AG10803 (cell line): ENCODE results near the gene MAGI1.
A peak's percentile ranks its signal among the peaks of the same experiment; 100 is the strongest.

Experiments used
- DNase-seq: peaks from one replicate; pipeline ENCODE4 v3.0.0; 2010; ENCODE audit warnings: low read depth
- H3K4me3 ChIP-seq: 2 replicates; pipeline ENCODE4 v1.5.1; 2011; ENCODE audit warnings: mild to moderate bottlenecking, low read length, control low read depth
- TF ChIP-seq, protein P1 (sequence below): conservative IDR thresholded peaks from 2 replicates; pipeline ENCODE4 v1.5.1; 2011; ENCODE audit warnings: mild to moderate bottlenecking, low read length, control low read depth, inconsistent platforms

MAGI1 gene

DNA sequence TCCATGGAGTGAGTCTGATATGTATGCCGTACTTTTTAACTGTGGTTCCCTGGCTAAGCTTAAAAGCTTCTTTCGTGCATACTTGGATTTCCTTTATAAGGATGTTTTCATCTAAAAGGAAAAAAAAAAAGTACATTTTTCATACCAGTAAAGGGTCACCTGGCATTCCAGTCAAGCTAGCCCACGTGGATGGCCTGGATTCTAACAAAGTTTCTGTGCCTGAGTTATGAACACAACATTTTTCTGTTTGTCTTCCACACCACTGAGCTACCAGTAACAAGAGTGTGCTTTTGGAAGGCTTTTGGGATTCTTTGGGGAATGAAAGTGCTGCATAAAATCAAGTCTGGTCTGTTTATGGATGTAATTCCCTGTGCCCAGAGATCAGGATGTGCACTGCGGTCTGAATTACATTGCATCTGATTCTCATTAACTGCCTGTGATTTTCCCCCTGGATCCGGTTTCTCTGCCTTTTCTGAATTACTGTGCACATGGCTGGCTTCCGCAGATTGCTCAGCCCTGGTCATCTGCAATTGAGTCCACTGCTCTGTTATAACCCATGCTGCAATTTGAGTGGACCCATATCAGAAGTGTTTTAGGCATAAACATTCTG, 38.2 kb upstream of the MAGI1 start:
- TF ChIP-seq, protein P1, sequence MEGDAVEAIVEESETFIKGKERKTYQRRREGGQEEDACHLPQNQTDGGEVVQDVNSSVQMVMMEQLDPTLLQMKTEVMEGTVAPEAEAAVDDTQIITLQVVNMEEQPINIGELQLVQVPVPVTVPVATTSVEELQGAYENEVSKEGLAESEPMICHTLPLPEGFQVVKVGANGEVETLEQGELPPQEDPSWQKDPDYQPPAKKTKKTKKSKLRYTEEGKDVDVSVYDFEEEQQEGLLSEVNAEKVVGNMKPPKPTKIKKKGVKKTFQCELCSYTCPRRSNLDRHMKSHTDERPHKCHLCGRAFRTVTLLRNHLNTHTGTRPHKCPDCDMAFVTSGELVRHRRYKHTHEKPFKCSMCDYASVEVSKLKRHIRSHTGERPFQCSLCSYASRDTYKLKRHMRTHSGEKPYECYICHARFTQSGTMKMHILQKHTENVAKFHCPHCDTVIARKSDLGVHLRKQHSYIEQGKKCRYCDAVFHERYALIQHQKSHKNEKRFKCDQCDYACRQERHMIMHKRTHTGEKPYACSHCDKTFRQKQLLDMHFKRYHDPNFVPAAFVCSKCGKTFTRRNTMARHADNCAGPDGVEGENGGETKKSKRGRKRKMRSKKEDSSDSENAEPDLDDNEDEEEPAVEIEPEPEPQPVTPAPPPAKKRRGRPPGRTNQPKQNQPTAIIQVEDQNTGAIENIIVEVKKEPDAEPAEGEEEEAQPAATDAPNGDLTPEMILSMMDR: no peak
- DNase-seq: peak; percentile 92
- no peak overlapping the region for H3K4me3 ChIP-seq

DNA sequence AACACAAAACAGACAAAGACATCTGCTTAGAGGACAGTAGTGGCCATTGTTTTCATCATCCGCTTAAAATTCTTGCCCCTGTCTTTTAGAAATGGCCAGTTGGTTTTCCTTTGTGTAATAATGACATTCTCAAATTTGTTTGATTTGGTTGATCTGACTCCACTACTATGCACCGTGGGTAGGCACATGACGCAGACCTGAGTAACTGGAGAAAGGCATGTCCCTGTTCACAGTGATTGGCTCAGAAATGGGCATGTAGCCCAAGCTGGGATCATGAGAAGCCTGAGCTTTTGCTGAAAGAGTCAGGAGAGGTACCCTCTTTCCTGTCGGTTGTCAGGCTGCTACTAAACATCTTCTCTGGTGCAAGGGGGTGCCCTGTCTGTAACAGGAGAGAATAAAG, 36.6 kb upstream of the MAGI1 start:
- peak; percentile 81 for DNase-seq

DNA sequence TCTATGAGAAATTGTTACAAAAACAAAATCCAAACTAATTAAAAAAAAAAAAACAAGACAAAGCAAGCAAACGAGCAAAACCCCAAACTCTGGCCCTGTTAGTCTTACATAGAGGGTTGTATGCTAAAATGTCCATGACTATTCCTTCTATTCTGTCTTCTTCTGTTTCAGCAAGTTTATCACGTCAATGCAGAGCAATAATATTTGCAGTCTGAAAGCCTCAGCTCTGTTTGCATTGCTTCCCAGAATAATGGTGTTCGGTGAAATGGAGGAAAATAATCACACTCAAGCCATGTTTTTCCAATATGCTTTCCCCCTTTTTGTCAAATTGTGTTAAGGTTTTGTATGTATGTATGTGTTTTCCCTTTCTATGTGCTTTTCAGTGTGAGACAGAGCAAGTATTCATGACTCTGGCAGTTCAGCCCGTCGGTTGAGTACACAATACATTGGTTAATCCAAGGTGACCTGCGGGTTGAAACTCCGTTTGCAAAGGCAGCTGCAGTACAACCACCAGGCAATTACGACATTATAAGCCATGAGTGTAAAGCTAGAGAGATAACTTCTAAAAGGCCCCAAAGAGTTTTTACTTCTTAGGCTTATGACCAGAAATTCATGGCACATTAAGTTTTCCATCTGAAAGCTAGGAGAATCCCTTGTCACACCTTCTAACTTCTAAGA, 34.9 kb upstream of the MAGI1 start:
- no peak overlapping the region for H3K4me3 ChIP-seq
- TF ChIP-seq, protein P1: no peak
- DNase-seq: no peak

More for the DNA sequence above, 36.6 kb upstream of the MAGI1 start:
- no peak overlapping the region for H3K4me3 ChIP-seq
- TF ChIP-seq, protein P1: no peak

DNA sequence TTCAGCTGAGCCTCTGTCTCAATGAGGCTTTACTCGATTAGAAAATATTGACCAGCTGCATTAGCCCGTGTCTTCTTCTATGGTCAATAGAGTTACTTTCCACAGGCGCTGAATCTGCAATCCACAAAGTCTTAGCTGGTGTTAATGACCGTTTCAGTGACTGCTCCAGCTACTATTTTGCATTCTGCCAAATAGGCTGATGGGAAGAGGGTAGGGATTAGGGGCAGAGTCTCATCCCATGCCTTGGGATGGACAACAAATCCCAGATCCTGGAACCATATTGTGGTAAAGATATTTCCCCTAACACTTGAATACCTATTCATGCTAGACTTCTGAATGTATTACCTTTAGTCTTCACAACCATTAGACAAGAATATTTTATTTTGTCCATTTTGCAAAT, 29.5 kb upstream of the MAGI1 start:
- TF ChIP-seq, protein P1: no peak
- DNase-seq: no peak
- H3K4me3 ChIP-seq: no peak overlapping the region

DNA sequence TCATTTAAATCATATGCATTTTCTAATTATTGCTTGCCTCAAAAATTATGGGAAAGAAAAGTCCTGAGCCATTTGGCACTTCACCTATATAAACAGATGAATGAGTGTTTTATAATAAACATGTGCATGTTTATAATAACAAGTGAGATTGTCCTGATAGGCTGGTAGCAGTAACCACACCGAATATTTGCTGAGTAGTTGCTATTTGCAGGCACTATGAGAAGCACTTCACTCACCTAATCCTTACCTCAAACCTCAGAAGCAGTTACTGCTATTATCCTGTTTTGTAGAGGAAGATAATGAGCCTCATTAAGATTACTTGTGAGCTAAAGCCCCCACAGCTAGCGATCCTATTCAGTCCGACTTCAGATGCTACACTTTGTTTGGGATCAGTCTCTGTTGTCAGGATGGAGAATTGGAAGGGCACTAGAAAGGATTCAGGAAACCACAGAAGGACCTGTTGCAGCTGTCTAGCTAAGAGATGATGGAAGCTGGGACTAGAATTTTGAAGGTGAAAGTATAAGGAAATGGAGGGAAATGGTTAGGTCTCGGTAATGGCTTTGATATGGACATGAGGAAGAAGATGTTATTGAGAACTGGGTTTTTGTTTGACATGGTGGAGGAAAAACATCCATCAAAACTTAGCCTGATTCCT, 28.4 kb upstream of the MAGI1 start:
- H3K4me3 ChIP-seq: no peak overlapping the region
- TF ChIP-seq, protein P1: no peak
- no peak for DNase-seq

DNA sequence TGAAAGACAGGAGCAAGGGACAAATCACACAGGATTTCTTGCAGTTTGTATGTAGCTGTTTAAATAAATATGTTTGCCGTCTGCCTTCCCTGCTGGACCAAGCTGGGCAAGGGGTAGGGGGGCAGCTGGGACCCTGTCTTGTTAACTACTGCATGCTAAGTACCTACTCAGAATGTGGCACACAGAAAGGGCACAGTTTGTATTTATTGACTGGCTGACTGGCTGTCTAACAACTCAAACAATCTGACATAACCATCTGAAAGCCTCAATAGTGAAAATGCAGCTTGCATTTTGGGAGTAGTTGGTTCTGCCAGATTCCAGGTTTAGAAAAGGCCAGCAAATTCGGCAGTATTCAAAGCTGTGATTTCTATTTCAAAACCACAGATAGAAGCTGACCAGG, 16.6 kb upstream of the MAGI1 start:
- DNase-seq: no peak
- H3K4me3 ChIP-seq: no peak overlapping the region
- TF ChIP-seq, protein P1: no peak

DNA sequence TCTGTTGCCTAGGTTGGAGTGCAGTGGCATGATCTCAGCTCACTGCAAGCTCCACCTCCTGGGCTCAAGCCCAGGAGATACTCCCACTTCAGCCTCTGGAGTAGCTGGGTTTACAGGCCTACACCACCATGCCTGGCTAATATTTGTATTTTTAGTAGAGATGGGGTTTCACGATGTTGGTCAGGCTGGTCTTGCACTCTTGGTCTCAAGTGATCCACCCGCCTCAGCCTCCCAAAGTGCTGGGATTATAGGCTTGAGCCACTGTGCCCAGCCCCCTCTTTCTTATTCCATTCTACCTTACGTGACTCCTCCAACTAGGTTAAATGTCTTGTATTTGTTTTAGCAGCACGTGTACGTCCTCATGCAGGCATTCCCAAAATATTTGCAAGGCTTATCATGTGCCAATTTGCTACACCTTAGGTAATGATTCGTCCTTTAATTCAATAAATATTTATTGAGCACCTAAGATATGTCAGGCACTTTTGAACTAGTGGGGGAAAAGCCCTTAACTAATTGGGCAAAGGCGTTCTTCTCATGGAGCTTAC, 14.9 kb upstream of the MAGI1 start:
- TF ChIP-seq, protein P1: no peak
- H3K4me3 ChIP-seq: no peak overlapping the region
- DNase-seq: no peak
